Right lung (tissue), 5 donors: ENCODE data around the gene PDE4D. TPM values are rescaled to one million over a fixed set of nuclear protein-coding genes. Genes with fewer than 3 reads are reported as not detected.
"Not testable (repeated sequence)": the region's sequence is repeated elsewhere in the genome, so short reads cannot be mapped to it uniquely, and the experiment has no call there.

Experiments used
- DNase-seq, 2 donors: peaks; one replicate each; pipeline ENCODE4 v3.0.0-alpha.2; 2013
- polyA plus RNA-seq, 5 donors: library from polyadenylated mRNA; unstranded; fragments of 120-200 nt; gene quantifications; one replicate each; pipeline versions ENCODE4 v1.2.1 to v1.2.3, GENCODE V29; 2013; ENCODE audit warnings: inconsistent platforms in 1 of 5, low replicate concordance in 1 of 5; ENCODE audit not compliant: insufficient read length in 5 of 5, insufficient read depth in 1 of 5

Gene PDE4D
- polyA plus RNA-seq, 5 donors, result 14.6 to 27.4 (median 22.0) TPM

DNA sequence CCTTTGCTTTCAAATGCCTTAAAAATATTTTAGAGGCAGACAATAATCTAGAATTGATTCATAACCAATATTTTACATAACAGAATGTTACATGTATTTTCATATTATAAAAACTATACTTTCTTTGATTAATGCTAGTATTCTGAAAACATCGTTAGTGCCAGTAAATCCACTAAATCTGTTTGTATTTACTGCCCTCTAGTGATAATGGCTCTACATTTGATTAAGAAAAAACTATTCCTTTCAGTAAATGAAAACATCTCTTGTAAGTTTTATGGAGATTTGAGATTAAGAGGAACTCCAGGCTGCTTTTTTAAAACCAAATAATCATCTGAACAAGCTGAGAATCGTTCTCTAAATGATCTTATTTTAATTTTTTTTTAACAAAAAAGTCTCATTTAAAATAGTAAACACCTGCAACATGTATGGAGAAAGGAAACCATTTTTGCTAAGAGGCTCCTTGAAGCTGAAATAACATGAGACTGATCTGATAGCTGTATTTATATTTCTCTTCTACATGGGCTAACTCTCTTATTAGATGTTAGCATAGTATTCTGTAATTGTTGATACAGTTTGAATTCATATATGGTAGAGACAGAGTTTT is 886.0 kb downstream of the PDE4D start:
- no peak for DNase-seq

DNA sequence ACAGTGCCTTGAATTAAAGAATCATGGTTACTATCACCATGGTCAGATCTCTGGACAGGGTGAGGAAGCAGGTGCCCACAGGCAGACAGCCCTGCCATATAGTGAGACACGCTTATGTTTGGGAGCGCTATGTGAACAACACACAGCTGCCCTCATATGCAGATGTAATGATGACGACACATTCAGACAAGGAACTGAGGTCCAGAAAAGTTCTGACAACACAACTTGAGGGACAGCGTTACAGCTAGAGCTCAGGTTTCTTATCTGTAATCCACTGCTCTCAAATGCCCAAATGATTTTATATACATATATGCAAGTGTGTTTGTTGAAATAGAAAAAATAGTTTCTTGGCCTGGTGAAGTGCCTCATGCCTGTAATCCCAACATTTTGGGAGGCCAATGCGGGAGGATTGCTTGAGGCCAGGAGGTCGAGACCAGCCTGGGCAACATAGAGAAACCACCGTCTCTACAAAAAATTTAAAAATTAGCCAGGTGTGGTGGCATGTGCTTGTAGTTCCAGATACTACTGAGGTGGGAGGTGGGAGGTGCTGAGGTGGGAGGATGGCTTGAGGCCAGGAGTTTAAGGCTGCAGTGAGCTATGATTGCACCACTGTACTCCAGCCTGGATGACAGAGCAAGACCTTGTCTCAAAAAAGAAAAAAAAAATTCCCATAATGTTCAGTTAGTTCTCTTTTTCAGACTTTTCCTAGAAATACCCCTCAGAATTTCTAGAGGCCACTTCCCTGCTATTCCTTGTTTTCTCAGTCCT is 887.4 kb downstream of the PDE4D start:
- no peak for DNase-seq

DNA sequence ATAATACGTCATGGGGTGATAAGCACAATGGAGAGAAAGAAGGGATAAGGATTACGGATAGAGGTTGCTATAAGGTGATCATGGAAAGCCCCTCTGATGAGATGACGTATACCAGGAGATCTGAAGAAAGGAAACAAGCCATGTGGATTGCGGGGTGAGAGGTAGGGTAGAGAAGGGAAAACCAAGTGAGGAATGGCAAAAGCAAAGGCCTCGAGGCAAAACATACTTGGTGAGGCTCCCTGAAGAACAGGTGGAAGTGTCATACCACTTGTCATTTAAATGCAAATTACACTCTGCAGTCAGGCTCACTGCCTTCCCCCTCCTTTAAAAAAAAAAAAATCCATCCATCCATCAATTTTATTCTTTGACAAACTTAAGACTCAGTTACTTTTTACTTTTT is 889.9 kb downstream of the PDE4D start:
- no peak for DNase-seq

DNA sequence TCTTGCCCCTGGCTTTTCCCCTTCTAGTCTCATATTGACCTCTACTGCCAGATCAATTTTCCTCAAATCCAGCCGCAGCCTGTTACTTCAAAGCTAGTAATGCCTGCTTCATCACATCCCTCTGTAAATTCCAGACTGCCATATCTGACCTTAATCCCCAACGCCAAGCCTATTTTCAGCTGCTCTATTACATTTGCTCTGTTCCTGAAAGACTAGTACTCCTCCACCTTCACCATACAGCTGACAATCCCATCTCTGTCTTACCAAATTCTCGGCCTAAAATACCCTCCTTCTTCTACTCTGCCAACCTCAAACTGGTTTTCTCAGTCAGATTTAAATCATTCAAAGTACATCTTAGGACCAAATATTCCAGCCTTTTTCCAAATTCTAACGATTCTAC is 890.4 kb downstream of the PDE4D start:
- DNase-seq, result no peak

DNA sequence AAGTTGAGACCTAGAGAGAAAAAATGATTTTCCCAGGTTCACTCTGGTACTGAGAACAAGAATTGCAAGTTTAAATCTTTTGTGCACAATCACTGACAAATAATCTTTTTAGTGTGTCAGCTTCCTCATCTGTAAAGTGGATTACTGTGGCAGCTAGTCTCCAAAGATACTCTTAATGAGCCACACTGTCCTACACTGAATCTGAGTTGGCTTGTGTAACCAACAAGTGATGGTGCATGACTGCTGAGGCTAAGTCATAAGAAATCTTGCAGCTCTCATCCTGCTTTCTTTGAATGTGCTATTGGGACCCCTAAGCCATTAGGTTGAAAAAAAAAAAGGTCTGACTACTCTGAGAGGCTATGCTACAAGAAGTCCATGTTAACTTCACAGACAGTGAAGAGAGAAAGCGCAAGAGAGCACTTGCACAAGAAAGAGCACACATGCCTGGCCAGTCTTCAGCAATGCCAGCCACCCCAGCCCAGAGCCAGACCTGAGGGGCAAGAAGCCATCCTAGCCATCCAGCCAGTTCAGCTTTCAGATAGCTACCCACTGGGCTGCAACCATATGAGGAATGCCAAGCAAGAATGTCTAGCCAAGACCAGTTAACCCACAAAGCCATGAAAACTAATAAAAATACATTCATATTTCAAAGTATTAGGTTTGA is 891.2 kb downstream of the PDE4D start:
- no peak for DNase-seq

DNA sequence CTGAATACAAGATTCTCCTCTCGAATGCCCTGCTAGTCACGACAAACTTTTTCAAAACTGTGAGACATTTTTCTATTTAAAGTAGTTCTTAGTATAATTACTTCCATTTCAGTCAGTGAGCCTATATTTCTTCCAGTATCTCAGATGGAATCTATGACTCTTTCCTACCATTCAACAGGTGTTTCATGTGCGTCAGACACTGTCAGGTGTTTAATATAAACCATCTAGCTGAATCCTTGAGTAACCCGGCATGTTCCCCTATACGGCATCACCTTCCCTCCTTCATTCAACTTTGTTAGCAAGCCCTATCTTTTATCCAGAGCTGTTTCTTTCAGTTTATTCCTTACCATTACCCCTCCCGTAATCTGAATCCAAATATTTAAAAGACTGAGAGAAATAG is 891.8 kb downstream of the PDE4D start:
- DNase-seq, result no peak

DNA sequence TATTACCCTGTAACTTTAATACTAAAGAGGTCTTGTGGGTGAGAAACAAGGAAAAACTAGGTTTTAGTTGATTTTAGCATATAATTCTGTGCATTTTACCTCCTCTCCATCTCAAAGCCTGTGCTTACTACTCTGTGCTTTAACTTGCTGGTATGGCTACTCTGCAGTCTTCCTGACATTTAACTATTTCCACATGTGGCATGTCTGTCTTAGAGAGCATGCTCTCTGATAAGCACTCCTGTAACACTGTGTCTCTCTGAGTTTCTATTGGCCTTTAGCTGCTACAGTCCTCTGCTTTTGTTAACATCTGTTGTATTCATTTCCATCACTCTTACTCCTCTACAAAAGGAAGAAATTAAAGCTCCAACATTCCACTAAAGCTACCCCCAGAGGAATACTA is 892.4 kb downstream of the PDE4D start:
- no peak for DNase-seq

DNA sequence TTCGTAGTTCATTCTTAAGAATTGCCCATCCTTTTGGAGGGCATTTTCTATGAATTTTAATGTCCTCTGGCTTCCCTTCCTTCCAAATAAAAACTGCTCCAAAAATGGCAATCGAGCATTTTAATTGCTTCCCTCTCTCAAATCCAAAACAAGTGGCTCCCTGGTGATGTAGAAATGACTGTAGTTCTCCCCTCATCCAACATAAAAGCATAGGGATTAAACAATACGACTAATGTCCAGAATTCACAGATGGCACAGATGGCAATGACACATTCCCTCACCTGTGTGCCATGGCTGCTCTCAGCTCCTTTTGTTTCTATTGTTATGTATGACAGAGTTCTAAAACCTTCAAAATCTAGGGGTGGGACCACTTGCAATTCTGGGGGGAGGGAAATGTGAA is 893.3 kb downstream of the PDE4D start:
- DNase-seq, result no peak

DNA sequence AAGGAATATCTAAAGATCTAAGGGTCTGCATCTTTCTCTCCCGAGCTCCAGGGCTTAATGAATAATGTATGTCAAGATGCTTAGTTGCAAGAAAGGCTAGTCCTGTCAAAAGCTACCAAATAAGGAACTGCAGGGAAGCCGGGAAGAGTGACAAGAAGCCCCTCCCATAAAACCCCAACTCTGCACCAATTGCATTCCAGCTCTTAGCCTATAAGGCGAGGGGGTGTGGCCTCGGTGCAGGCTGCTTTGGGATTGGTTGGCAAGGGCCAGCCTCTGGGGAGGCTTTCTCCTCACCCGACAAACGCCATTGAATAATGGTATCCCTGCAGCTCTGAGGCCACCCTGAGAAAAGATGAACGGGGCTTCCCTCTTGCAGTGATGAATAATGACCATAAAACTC is 893.7 kb downstream of the PDE4D start:
- no peak for DNase-seq

DNA sequence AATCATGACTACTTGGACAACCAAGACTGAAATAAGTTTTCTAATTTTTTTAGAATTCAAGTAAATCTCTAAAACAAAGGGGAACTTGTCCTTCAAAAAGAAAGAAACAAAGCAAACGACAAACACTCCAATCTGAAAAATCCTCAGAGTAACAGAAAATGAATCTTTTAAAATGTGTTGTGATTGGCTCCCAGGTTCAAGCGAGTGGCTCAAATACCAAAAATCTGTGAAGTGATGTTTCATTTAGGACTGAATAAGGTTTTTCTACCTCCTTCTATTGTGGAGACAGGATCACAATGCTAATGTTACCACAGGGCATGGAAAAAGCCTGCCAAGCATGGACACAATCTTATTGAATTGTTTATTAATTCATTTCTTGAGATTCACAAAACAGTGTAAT is 895.0 kb downstream of the PDE4D start:
- no peak for DNase-seq

DNA sequence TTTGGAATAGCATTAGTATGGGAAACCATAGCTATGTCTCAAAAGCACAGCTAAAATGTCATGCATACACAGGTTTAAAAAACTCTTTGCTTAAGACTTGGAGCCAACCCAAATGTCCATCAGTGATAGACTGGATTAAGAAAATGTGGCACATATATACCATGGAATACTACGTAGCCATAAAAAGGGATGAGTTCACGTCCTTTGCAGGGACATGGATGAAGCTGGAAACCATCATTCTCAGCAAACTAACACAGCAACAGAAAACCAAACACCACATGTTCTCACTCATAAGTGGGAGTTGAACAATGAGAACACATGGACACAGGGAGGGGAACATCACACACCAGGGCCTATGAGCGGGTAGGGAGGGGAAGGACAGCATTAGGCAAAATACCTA is 897.7 kb downstream of the PDE4D start:
- DNase-seq, result not testable (repeated sequence)

DNA sequence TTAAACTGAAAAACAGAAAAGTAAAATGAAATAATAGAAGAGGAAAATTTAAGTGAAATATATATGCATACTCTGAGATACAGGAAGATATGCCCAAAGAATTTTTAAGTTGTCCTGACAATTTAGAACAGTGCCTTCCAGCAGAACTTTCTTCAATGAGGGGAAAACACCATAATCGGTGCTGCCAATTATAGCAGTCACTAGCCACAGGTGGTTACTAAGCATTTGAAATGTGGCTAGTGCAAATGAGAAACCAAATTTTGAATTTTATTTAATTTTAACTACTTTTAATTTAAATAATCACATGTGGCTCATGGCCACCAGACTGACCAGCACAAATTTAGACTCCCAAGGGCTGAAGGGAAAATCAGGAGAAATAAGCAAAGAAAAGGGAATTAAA is 900.1 kb downstream of the PDE4D start:
- no peak for DNase-seq

DNA sequence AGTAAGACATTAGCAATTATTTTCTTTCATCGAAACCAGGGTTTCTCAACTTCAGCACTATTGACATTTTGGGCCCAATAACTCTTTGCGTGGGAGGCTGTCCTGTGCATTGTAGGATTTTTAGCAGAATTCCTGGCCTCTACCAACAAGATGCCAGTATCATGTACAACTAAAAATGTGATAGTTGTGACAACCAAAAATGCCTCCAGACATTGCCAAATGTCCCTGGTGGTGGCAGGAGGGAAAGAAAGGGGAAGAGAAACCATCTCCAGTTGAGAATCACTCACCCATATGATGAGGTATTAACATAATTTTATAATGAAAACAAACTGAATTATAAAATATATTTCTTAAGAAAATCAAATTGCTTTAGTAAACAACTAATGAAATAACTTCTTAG is 904.6 kb downstream of the PDE4D start:
- DNase-seq, result no peak

DNA sequence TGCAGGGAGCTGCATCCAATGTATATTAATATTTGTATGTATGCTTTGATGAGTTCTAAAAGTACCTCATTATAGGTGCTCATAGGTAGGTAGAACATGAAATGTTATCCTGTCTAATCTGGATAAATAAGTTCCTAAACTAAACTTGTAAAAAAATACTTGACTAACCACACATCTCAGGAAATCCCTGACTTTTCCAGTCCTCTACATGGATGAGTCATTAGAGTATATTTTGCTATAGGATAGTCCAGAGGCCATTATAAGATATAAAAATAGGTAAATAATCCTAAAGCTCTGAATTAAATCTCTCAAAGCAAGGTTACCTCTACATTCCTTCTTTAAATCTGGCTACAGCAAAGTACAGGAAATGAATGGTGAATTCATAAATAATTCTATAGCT is 906.3 kb downstream of the PDE4D start:
- no peak for DNase-seq

DNA sequence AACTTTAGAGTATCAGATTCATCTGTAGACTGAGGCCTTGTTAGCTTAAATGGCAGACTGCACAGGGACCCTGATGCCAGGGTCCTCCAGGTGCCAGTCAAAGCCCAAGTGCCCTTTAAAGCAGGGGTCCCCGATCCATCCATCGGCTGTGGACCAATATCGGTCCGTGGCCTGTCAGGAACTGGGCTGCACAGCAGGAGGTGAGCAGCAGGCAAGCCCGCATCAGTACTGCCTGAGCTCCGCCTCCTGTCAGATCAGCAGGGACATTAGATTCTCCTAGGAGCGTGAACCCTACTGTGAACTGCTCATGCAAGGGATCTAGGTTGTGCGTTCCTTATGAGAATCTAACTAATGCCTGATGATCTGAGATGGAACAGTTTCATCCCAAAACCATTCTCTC is 907.2 kb downstream of the PDE4D start:
- no peak for DNase-seq

DNA sequence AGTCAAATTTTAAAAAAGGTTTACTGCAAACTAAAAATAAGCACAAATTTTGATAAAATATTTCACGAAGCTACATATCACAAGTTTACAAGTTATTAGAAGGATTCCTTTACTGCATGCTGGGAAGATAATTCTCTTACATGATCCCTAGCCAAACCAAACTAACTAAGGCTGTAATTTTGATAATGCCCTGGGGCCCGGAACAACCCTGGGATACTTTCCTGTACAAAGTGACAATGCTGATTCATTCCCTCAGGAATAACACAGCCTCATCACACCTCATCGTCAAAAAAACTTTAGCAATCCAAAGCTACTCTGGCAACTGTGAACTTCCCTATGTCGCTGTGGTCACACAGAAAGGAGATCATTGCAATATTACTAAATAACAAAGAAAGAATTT is 907.8 kb downstream of the PDE4D start:
- no peak for DNase-seq

DNA sequence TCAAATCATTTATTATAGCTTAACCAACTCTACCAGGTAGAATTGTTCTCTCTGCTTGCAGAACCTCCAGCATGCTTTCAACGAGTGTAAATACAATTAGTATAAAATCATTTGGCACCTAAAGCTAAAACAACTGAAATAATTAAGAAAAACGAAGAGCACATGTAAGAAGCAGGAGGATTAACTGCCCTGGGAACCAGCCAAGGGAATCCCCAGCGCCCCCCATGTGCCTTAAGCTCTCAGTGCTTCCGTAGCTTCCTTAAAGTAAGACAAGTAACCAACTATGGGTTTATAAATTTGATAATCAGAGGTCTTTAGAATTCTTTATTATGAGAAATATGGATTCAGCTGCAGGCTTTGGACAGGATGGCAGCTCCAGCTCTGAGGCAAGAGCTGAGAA is 908.2 kb downstream of the PDE4D start:
- no peak for DNase-seq

DNA sequence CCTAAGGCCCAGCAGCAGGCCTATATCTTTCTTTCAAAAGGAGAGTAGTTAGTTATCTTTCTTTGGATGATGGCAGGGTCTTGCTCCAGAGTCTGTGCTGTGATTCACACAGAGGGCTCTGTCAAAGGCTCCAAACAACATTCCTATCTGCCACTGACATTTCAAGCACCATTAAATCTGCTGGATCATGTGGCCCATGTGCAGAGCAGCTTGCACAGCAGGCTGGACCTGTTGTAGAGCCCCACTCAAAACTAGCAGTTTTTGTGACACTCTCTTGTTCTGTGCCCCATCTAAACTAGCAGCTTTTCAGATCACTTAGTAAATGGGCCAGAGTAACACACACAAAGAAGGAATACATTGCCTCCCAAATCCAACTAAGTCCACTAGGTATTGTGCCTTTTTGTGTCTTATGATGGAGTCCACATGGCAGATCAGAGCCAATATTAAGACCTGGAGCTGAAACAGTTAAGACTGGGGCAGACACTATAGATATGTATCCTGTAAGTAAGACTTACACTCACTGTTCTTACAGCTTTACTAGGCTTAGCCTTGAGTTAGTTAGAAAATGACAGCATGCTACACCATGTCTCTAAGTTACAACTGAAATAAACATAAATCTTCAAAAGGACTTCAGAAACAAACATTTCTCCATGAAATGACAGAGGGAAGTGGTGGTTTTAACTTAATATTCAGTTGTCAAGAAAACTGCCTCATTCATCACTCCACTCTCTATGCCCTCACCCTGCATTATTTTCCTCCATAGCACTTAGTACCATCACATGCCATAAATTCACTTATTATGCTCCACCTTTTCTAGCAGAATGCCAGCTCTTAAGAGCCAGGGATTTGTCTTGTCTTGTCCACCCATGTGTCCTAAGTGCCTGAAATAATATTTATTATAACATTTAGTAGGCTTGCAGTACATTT is 909.7 kb downstream of the PDE4D start:
- no peak for DNase-seq

DNA sequence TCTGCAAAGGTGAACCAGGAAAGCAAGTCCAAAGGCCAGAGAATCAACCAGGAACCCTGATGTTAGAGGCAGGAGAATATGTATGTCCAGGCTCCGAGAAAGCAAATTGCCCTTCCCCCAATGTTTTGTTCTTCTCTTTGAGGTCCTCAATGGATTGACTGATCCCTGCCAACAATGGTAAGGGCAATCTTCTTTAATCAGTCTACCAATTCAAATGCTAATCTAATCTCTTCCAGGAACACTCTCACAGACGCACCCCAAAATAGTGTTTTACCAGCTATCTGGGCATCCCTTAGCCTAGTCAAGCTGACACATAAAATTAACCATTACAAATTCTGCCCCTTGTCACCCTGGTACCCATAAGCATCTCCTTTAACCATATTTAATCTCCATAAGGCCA is 912.6 kb downstream of the PDE4D start:
- no peak for DNase-seq

DNA sequence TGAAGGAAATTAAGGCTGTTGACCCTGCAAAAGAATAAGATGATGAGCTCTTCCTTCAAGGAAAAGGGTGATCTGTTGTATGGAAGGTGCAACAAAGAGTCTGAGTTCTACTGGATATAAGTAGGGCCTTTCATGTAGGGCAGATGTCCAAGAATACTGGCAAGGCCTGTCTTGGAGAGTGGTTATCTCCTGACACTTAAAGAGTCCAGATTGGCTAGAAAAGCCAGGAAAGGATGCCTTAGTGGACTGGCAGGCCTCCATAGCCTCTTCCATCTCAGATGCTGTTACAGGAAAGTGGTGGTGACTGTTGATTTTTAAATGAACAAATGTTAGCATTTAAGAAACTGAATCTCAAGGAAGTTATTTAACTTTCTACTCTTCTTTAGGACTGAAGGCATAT is 914.4 kb downstream of the PDE4D start:
- DNase-seq, result no peak

DNA sequence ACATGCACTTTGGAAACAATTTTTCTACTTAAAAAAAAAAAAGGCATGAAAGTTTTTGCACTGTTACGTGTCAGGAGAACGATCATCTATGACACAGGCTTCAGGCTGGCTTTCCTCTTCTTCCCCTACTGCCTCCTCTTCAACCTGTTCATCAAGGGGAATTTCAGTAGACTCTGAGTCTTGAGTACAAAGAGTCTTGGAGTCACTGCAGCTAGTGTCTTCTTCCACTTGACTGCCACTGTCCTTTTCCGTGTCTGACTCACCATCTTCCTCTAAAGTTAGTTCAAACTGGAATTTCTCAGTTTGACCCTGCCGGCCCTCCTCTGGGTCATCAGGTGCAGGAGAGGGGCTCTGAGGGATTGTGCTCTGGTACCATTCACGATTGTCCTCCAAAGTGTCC is 918.9 kb downstream of the PDE4D start:
- DNase-seq, result no peak

DNA sequence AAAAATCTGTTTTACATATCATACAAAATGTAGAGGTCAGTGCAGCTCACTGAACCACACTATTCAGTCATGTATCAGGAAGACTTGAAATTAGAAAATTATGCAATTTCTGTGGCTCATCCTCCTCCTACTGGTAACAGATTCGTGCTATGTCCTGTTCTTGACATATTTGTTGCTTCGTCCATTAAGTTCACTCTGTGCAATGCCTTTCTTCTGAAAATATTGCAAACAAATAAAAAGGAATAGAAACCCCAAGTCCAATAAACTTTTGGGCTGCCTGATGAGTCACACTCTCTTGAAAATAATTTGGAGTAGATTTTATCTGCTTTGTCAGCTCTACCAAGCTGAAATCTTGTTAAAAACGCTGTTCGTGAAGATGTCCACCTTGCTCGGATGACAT is 919.4 kb downstream of the PDE4D start:
- DNase-seq, result no peak
